T1000 (cell line): ENCODE results near the gene SLC16A2.
A peak's percentile ranks its signal among the peaks of the same experiment; 100 is the strongest.
"Not testable (repeated sequence)": the region's sequence is repeated elsewhere in the genome, so short reads cannot be mapped to it uniquely, and the experiment has no call there.

Experiments
- DNase-seq: peaks from one replicate; lab custom pipeline; 2025; ENCODE audit warnings: mixed read lengths; lab: John Stamatoyannopoulos, UW

SLC16A2 gene

DNA sequence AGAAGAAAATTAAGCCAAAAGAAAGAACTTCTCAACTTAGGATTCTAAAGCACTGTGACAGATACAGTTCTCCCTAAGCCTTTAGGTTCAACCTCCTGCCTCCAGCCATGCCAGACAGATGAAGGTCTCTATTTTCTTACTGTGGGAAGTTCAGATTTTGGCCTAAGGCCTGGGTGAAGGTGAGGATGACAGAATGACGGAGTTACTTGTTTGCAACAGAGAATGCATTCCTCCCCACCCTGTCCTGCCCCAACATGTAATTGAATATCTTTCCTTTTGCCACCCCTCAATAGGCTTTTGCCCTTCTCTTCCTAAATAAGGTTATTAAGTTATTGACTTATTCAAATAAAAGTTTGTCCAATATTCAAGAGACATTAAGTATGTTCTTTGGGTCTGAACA lies 25.6 kb downstream of the SLC16A2 start:
- DNase-seq, result no peak

DNA sequence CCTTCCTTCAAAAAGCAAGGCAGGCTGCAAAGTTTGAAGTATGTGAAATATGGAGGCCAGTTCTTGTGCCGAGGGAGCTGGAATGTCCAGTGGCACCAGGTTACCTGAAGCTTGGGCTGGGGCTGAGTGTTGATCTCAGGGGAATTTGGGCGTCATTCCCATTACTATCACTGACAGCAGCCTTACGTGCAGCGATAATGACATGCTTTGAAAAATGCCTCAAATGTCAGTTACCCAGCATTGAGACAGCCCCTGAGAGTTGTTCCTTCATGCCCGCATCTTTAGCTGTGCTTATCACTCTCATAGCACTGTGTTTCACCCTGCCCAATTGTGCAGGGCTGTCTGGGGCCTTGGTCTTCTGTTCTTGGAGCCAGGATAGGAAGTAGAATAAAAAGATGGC lies 27.4 kb downstream of the SLC16A2 start:
- DNase-seq, result no peak

DNA sequence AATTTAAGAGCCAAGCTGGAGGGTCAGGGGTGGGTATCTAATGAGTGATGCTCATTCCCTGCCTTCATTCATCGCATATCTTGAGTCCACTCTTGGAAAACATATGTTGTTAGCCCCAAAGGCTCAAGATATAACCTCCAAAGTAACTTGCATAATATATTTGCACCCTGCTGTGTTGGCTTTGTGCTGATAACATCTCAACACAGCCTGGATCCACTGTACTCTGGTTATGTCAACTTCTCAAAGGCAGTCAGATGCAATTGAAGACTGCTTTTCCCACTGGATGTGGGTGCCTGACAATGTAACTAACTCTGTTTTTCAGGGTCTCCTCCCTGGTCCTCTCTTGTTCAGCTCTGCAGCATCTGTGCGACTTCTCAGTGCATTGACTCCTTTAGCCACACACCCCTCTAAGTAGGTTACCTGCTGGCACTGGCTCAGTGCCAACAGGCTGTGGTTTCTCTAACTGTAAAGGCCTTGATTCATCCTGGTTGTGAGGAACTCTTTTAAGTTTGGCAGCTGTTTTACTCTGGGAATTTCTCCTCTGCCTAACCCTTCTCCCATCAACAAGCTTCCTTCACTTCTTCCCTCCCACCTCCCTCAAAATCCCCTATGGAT lies 28.1 kb downstream of the SLC16A2 start:
- DNase-seq, result peak; percentile 16

DNA sequence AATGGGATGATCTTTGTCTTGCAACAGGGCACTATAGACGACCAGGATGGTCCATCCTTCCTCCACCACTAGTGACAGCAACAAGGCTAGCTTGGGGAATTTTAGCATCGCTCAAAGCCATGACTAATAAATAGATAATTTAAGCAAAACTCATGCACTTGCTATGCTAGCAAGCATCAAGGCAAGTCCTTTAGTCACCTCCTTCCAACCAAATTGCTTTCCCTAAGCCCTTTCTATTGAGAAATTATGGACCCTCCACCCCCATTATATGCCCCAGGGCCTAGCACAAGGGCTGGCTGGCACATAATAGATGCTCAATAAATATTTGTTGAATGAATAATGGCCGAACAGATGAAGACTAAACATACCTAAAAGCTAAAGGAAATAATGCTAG lies 28.6 kb downstream of the SLC16A2 start:
- DNase-seq, result peak; percentile 76

DNA sequence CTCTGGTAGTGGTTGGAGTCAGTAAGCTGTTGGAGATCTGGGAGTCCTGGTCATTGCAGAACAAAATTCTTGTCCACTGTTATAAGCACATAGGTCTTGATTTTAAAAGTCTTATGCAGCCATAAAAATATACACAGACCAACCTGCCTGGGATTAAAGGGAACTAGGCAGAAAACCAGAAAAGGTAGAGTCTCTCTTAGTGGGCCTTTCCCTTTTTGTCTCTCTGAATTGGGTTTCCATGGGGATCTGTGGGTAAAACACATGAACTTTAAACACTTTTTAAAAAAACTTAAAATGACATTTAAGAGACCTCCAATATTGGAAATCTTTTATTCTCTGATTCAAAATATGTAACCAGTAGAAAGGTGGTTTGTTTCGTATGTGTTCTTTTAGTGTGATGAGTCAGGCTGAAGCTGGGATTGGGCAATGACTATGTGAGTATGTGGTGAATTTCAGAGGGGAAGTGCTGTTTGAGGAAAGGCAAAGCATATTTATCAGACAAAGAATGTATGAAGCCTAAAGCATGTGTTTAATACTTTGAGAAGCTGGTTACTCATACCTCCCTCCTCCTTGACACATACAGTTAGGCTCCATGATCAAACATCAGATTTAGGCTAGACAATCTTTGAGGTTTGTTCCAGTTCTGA lies 29.6 kb downstream of the SLC16A2 start:
- DNase-seq, result peak; percentile 38

DNA sequence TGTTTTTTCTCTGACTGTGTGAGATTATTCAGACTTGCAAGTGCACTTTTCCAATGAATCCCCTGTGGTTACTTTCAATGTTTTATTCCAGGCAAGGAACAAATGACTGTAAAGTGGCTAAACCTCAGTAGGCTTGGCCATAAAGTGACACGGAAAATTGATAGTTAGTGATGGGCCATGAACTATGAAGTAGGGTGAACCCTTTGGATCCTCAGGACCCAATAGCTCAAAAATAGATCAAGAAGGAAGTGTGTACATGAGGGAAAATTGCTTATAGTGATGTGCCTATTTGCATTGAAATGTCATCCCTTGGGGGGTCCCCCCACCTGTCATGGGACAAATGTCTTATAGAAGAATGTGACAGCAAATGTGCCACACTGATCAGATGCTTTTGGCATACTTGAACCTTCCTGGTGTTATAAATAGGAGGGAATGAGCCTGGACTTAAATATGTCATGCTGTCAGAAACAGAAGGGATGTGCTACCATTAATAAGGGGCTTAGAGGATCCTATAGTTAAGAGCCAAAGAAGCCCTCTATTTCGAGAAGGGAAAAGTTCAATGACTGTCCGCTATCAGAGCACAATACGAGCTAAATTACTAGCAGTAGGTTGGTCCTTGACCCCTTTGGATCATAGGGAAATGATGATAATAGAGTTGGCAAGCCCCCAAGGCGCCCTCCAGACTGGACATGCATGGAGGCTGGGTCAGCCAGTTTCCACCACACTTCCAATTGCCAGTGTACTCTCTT lies 30.3 kb downstream of the SLC16A2 start:
- no peak for DNase-seq

DNA sequence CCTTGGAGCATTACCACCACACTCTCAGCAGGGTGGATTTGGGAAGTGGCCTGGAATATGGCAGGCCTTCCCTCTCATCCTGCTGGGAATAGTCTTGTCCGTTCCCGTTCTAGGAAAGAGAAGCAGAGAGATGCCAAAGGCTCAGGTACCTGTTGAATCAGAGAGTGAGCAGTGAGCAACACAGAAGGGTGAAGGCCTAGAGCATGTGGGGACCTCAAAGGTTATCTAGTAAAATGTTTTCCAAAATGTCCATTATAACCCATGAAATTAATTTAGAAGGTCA lies 30.8 kb downstream of the SLC16A2 start:
- no peak for DNase-seq

DNA sequence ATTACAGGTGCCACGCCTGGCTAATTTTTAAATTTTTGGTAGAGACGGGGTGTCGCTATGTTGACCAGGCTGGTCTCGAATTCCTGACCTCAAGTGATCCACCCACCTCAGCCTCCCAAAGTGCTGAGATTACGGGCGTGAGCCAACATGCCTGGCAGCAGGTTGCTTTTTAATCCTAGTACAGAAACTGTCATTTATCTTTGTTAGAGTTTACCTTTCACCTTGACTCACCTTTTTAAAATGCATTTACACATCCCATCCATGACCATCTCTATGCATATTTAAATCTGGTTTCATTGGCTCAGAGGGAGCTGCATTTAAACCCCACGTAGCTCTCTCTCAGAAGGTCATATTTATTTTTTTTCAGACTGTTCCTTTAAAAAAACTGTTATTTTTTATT lies 31.9 kb downstream of the SLC16A2 start:
- DNase-seq, result no peak

DNA sequence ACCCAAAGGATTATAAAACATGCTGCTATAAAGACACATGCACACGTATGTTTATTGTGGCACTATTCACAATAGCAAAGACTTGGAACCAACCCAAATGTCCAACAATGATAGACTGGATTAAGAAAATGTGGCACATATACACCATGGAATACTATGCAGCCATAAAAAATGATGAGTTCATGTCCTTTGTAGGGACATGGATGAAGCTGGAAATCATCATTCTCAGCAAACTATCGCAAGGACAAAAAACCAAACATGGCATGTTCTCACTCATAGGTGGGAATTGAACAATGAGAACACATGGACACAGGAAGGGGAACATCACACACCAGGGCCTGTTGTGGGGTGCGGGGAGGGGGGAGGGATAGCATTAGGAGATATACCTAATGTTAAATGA lies 32.9 kb downstream of the SLC16A2 start:
- not testable (repeated sequence) for DNase-seq

DNA sequence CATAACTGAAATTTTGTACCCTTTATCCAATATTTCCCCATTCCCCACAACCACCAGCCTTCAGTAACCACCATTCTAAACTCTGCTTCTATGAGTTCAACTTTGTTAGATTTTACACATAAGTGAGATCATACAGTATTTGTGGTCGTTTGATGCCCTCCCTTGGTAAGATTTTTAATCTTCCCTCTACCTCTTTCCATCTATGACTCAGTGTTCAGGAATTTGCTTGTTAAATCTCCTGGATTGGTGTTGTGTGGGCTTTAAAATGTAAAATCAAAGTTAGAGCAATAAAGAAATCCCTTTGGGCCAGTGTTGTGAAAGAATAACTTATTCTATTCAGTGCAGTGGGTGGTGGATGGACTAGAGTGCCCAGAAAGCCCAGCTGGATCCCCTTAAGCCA lies 37.4 kb downstream of the SLC16A2 start:
- DNase-seq, result peak; percentile 13

DNA sequence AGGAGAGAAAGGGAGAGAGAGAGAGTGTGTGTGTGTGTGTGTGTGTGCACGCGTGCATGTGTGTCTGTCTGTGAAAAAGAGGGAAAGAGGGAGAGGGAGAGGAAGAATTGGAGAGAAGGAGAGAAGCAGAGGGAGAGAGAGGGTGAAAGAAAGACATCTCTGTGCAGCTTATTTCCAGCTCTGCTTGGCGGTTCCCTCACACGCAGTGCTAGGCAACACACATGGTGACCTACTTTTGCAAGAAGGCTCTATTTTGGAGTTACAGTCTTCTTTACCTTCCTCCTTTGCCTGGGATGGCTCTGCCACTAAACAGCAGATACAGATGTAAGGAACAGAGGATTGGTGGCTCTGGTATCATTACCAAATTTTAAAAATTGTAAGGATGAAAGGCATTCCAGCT lies 40.1 kb downstream of the SLC16A2 start:
- DNase-seq, result no peak

DNA sequence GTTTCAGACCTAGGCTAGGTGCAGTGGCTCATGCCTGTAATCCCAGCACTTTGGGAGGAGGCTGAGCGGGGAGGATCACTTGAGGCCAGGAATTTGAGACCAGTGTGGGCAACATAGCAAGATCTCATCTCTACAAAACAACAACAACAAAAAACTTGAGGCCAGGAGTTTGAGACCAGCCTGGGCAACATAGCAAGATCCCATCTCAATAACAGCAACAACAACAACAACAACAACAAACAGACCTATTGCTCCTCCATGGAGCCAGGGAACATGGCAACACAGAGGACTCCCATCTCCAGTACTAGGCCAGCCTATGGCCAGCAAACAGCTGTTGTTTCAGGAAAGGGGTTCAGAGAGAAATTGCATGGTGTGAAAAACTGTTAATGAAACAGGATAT lies 43.4 kb downstream of the SLC16A2 start:
- no peak for DNase-seq

DNA sequence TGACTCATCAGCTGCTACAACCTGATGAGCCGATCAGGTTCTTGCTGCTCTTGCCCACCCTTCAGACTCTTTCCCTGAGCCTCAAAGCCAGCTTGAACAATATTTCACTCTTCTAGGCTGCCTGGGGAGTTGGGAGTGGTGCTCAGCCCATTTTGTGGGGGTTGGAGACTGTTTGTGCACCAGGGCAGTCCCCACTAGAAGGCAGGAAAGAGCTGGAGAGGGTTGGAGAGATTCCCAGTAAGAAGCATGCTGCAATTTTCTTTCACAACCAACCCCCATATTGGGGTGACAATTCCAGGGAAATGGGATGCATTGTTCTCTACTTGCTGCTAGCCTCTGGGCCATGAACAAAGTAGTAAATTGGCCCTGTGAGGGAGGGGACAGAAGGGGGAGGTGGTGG lies 44.1 kb downstream of the SLC16A2 start:
- DNase-seq, result no peak

DNA sequence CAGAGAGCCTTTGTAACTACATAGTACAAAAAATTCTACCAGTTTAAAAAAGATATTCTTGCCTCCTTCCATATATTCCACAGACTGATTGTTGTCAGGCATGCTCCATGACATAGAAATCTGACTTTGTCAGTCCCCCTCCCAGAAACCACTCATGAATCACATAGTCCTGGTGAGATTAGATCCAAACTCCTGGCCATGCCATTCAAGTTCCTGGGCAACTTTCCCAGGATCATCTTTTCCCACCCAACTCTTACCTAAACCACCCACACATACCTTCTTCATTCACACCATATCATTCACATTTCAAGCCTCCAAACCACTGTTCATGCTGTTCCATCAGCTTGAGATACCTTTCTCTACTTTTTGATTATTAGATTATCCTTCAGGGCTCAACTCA lies 46.4 kb downstream of the SLC16A2 start:
- DNase-seq, result no peak

DNA sequence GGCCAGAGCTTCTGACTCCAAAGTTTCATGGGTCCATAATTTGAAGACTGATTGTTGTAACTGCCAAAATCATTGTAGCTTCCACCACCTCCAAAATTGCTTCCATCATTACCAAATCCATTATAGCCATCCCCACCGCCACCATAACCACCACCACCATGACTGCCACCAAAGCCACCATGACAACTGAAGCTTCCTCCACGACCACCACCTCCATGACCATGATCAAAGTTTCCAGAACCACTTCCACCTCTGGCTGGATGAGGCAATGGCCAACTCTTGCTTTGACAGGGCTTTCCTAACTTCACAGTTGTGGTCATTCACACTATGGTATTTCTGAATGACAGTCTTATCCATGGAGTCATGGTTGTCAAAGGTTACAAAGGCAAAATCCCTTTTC lies 51.8 kb downstream of the SLC16A2 start:
- not testable (repeated sequence) for DNase-seq

DNA sequence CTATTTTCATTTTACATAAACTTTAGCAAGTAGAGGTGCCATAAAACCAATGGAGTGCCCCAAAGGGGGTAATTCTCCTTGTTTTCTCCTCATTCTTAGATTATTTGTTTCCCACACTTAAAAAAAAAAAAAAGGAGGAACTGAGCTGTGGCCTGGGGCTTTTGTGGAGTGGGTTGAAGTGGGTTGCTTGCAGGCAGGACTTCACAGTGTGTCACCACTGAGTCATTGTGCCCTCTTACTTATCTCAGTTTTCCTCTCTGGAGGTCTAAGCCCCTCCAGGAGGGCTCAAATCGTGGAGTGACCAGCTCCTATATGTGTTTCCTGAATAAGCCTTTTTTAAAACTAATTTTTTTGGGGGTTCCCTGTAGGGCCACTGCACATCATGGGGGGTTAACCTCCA lies 69.0 kb downstream of the SLC16A2 start:
- no peak for DNase-seq

DNA sequence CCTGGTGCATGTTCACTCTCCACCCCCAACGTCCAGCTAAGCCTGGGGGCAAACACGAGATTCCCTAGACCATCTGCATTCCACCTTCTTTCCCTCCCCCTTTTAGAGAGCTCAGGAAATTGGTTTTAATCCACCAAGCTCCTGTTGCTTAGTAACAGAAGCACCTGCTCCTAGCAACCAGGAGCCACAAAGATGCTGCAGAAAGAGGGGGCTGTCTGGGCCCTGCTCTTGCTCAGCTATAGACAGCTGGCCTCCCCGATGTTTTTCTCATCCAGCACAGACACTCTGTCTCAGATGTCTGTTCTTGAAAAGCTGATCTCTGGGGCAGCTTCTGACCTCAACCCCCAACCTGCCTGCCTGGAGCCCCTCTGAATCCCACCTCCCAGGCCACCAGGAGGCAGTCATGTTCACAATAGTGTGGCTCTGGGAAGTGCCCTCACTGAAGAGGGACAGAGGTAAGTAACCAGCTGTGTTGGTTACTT lies 71.5 kb downstream of the SLC16A2 start:
- DNase-seq, result peak; percentile 0

DNA sequence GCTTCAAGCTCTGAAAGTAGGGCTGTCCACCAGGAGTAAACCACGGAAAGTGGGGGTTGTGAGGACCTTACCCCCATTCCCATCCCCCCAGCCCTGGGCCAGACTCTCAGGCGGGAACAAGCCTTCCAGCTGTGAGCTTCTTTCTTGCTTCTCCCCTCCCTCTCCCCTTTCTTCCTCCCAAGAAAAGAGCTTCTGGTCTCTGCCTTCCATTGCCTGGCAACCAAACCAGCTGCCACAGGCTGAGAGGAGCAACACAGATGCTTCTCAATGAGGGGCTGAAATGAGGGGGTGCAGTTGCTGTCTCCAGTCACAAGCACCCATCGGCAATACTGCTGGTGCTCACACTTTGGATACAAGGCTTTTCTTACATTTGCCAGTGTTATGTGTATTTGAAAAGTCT lies 72.5 kb downstream of the SLC16A2 start:
- no peak for DNase-seq

DNA sequence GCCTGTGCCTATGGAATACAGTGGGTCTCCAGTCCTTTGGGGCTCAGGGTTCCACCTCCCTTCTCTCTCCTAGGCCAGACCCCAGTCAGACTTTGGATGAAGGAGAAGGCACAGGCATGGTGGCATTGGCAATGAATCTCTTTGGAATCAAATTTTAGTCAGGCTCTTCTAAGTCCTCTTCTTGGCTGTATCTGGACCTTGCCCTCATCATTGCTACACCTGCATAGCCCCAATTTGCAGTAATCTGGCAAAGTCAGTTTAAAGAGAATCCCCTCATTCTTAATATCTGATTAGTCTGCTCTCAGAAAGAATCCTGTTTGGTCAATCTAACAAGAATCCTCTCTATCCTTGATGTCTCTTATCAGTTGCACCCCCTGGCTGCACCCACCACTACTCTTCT lies 77.6 kb downstream of the SLC16A2 start:
- DNase-seq, result no peak

DNA sequence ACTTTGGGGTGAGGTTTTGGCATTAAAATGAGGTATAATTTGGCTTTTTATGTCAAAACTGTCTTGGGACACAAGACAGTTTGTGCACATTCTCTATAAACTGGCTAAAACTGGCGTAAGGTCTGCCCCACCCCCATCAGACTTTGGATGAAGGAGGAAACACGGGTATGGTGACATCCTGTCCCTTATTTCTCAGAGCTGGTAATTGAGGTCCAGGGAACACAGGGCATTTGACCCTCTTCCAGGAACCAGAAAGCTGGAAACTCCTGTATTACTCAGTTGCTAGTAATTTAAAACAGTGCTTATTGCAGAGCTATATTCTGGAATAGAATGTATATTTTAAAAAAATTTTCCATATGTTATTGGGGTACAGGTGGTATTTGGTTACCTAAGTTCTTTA lies 78.8 kb downstream of the SLC16A2 start:
- DNase-seq, result no peak

DNA sequence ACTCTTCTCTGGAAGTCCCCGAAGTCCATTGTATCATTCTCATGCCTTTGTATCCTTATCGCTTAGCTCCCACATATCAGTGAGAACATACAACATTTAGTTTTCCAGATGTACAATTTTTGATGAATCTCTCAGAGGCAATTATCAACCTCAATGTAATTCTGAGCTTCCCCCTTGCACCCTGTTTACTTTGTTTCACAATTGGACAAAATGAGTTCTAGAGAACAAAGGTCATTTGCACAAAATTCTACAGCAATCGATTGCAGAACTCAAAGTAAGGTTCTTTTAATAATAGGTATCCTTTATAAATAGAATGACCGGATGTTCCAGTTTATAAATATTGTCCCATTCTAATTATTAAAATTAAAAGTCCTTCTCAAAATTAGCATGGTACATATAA lies 79.3 kb downstream of the SLC16A2 start:
- no peak for DNase-seq

DNA sequence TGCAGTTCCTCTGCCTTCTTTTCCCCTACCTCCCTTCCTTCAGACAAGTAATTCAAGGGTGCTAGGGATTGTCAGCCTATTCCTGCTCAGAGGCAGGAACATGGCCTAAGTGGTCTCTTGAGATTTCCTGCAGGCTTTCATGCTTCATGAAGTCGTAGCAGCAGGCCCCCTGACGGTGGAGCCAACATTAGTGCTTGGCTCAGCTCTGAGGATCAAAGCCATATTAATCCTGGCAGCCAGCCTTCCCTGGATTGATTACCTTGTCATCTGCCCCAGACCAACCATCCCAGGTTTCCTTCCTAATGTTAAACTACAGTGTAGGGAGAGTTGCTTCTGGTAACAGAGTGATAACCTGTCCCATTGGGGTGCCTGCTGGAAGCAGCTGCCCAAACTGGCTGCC lies 84.1 kb downstream of the SLC16A2 start:
- DNase-seq, result no peak

DNA sequence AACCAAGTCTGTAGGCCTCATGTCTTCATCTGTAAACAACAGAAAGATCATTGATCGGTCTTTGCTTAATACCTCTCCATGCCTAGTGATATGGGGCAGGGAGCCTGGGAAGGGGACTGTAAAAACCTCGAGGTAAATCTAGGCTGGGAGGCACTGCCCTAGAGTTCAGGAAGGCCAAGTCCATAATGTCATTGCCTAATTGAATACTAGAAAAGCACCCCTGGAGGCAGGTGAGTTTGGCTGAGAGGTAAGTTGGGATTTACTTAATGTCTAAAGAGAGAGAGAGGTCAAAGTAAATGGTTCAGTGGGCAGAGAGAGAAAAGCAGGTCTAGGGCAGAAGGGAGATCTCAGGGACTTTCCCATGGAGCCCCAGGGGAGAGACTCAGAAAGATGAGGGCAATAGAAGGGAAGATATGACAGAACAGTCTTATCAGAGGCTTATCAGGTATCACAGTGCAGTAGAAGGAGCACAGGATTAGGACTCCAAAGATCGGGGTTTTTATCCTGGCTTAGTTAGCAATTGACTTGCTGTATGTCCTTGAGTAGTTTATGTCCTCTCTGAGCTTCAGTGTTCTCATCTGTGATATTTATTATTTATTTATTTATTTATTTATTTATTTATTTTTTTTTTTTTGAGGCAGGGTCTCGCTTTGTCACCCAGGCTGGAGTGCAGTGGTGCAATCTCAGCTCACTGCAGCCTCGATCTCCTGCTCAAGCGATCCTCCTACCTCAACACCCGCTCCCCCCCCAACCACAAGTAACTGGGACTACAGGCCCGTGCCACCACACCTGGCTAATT lies 85.2 kb downstream of the SLC16A2 start:
- no peak for DNase-seq
